Adrenal gland (tissue), 12 donors: ENCODE results near the gene SMCHD1. TPM values are rescaled to one million over a fixed set of nuclear protein-coding genes. Genes with fewer than 3 reads are reported as not detected.

Experiments used
- DNase-seq, 7 donors: peaks; one replicate each; pipeline ENCODE4 v3.0.0-alpha.2; 2019 to 2020
- H3K27ac ChIP-seq, 5 donors: fragments of 200-600 bp; sonication (generic) in 4 of 5; 1 replicate in 3 of 5; 2 replicates in 2 of 5; pipeline versions ENCODE4 v1.5.1 to v1.8.0; 2016 to 2020; ENCODE audit warnings: mild to moderate bottlenecking in 1 of 5
- H3K27me3 ChIP-seq: fragments of 200-600 bp; 2 replicates; pipeline ENCODE4 v1.8.0; 2021
- H3K36me3 ChIP-seq, 2 donors: fragments of 200-600 bp; replicated peaks in 1 of 2; 1 replicate in 1 of 2; 2 replicates in 1 of 2; pipeline versions ENCODE4 v1.5.1 to v1.8.0; 2018 to 2022
- H3K4me1 ChIP-seq, 2 donors: fragments of 200-600 bp; replicated peaks in 1 of 2; 1 replicate in 1 of 2; 2 replicates in 1 of 2; pipeline versions ENCODE4 v1.5.1 to v1.8.0; 2018 to 2021
- H3K4me3 ChIP-seq, 4 donors: fragments of 200-600 bp; sonication (generic) in 3 of 4; one replicate each; pipeline ENCODE4 v1.5.1; 2016 to 2018
- H3K9me3 ChIP-seq, 3 donors: fragments of 200-600 bp; sonication (generic) in 1 of 3; replicated peaks in 1 of 3; 1 replicate in 2 of 3; 2 replicates in 1 of 3; pipeline versions ENCODE4 v1.5.1 to v1.8.0; 2016 to 2021
- POLR2A ChIP-seq, 2 donors: fragments of 450-650 bp; IDR thresholded peaks; one replicate each; pipeline ENCODE4 v1.6.1; 2017; ENCODE audit warnings: antibody characterized with exemption in 2 of 2, mild to moderate bottlenecking in 2 of 2, moderate library complexity in 1 of 2
- WGBS, 4 donors: extraction: QIAGEN DNeasy Blood & Tissue Kit in 2 of 4; methylation state at CpG; one replicate each; pipeline versions ENCODE4 v1.1.5 to v1.1.7; 2013 to 2017; 5-methylcytosine and 5-hydroxymethylcytosine counted together
- intact Hi-C, 2 donors: fragments of 100-400 bp; cut with DNase I; formaldehyde crosslinking; loops; one replicate each; pipeline versions ENCODE4 v1.14.1 to v1.15.0; 2022 to 2023
- polyA plus RNA-seq, 3 donors: library from polyadenylated mRNA; stranded (reverse); fragments of 200-250 nt in 2 of 3; fragments of 350-450 nt in 1 of 3; fragmentation: Illumina TruSeq in 1 of 3; extraction: RNeasy Lipid Tissue Mini Kit (QIAGEN cat#74804) in 1 of 3; gene quantifications; one replicate each; pipeline ENCODE4 v1.2.3, GENCODE V29; 2013 to 2014
- total RNA-seq, 9 donors: library from RNA; depleted of rRNA in 4 of 9; stranded (reverse); fragments of >200 nt in 4 of 9; fragments of 120-200 nt in 1 of 9; fragmentation: NEBNext Ultra II Directional in 1 of 9; extraction: Animal tissue kit (Norgen Biotek cat#: 25700) in 1 of 9; gene quantifications; one replicate each; pipeline versions ENCODE4 v1.1.0 to v1.2.4, GENCODE V29; 2013 to 2023
- TF ChIP-seq, protein P1 (sequence below), 6 experiments: fragments of 450-650 bp in 4 of 6; fragments of 200-600 bp in 2 of 6; sonication (generic) in 1 of 6; IDR thresholded peaks; 1 replicate in 5 of 6; 2 replicates in 1 of 6; pipeline versions ENCODE4 v1.5.1 to v1.8.0; 2016 to 2021; ENCODE audit warnings: antibody characterized with exemption in 6 of 6, mild to moderate bottlenecking in 2 of 6, moderate library complexity in 1 of 6
- donor health status: healthy with polysubstance abuse.
- donor health status: Bipolar disorder and iron deficiency.
- donor health status: DM: yes; HTN: yes; CAD: no.
- donor health status: DM: no; HTN: no; CAD: no.
- donor health status: DM: no; HTN: no; CAD: no.
- donor health status: DM: yes; HTN: yes; CAD: no.

Gene SMCHD1
- total and polyA plus RNA-seq, 12 donors: 5.3 to 77.1 (median 21.2) TPM

DNA sequence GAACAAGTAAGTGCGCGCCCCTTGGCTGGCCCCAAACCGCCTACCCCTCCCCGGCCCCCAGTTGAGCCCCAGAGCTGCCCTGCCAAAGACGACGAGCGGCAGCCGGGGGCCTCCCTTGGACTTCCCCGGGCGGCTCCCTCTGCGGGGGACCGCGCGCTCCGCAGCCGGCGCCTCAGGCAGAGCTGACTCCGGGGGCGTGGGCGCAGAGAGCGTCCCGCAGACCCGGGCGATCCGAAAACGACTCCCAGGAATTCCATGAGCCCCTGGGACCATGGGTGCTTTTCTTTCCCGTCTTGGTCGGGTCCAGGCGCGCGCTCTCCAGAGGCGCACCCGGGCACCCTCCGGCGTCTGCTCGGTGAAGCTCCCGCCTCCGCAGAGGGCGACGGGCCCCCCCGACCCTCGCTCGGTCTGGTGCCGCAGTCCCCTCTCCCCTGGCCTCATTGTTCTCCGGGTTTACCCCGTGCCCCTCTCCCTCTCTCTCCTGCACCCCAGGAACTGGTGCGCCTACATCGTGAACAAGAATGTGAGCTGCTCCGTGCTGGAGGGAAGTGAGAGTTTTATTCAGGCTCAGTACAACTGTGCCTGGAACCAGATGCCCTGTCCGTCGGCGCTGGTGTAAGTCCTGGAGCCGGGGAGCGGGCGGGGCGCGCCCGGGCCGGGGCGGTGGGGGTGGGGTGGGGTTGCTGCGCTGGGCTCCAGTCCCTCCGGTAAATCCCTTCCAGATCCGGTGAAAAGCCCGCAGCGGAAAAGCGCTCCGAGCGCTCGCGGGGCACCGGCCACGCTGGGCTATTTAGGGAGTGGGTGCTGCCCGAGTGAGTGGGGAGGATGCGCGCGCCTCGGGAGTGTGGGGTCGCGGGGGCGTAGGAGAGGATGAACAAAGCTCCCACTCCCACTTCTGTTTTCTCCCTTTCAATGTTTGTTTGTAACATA, 192.1 kb downstream of the SMCHD1 start:
- Histone ChIP-seq H3K4me3 (peak overlapping the region in 1 of 4 donors; percentile 54), H3K27me3 (peaks cover 35% of the 10 kb centered on the region), H3K27ac (peak overlapping the region in 2 of 5 donors; percentile 57 to 79), H3K36me3 (no peaks in the 10 kb centered on the region), H3K4me1 (peaks cover 11 to 21% of the 10 kb centered on the region in 2 donors), H3K9me3 (no peaks in the 10 kb centered on the region)
- no peak for DNase-seq
- TF ChIP-seq POLR2A (IDR thresholded peaks at IDR 0.05): no peak
- TF ChIP-seq, protein P1, sequence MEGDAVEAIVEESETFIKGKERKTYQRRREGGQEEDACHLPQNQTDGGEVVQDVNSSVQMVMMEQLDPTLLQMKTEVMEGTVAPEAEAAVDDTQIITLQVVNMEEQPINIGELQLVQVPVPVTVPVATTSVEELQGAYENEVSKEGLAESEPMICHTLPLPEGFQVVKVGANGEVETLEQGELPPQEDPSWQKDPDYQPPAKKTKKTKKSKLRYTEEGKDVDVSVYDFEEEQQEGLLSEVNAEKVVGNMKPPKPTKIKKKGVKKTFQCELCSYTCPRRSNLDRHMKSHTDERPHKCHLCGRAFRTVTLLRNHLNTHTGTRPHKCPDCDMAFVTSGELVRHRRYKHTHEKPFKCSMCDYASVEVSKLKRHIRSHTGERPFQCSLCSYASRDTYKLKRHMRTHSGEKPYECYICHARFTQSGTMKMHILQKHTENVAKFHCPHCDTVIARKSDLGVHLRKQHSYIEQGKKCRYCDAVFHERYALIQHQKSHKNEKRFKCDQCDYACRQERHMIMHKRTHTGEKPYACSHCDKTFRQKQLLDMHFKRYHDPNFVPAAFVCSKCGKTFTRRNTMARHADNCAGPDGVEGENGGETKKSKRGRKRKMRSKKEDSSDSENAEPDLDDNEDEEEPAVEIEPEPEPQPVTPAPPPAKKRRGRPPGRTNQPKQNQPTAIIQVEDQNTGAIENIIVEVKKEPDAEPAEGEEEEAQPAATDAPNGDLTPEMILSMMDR (IDR thresholded peaks at IDR 0.05): no peak
- WGBS, 4 donors: 0 to 2% (median 2%) methylated on average over 8 to 80 of the region's 80 CpGs
- intact Hi-C loops: no loop called here

DNA sequence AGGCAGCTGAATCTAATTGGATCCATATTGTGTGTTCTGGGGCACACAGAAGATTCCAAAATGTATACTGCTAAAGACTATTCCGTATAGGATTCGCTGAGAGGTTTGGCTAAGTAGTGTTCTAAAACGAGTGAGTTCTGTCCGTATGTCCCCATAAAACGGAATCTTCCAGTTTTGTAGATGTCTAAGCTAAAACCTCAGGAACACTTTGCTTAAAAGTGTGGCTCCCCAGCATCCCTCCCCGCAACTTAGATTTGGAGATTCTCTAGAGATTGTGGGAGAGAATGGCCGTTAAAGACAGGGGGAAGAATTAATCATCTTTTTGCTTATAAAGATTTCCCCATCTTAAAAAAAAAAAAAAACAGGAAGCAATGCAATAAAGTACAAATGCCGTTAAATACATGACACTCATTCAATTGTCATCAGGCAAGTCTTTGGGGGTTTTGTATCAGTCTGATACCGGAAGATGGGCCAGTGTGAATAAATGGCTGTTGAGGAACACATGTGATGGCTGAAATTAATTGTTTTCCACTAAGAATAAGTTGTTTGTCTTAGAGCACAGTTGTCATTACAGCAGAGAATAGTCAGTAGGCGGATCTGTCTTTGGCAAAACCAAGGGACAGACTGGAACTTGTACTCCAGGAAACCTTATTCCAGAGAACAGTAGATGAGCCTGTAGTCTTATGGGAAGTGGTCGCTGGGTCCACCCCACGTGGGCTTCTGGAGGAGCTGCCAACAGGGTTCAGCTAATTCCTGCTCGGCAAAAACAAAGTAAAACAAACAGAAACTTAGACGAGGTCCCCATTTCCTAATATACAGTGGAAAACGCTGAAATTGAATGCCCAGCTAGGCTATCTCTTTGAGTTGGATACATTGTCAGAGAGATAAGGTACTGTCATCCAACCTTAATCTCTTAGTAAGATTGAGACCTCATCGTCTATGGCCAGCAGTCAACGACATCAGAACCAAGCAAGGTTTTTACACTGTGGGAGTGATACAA, 193.0 kb downstream of the SMCHD1 start:
- Histone ChIP-seq H3K36me3 (no peaks in the 10 kb centered on the region), H3K9me3 (no peaks in the 10 kb centered on the region), H3K4me3 (peak overlapping the region in 1 of 4 donors; percentile 54), H3K27me3 (peaks cover 35% of the 10 kb centered on the region), H3K27ac (peak overlapping the region in 2 of 5 donors; percentile 57 to 79), H3K4me1 (peaks cover 11 to 21% of the 10 kb centered on the region in 2 donors)
- TF ChIP-seq POLR2A (IDR thresholded peaks at IDR 0.05): no peak
- TF ChIP-seq, protein P1 (IDR thresholded peaks at IDR 0.05): no peak
- 32 to 37% (median 34%) methylated on average over 17 of the region's 17 CpGs for WGBS, 4 donors
- intact Hi-C loops: no loop called here
- DNase-seq: no peak

GRCh38 chr18:2850816-2851215, 195.3 kb downstream of the SMCHD1 start:
- Histone ChIP-seq H3K27ac (no peak overlapping the region), H3K4me3 (no peak overlapping the region), H3K36me3 (no peaks in the 10 kb centered on the region), H3K4me1 (peaks cover 11 to 20% of the 10 kb centered on the region in 2 donors), H3K9me3 (no peaks in the 10 kb centered on the region), H3K27me3 (peaks cover 22% of the 10 kb centered on the region)
- intact Hi-C loops: loop anchor here in 1 of 2 donors (5.0 kb wide), 1 partner anchor 156 kb away; no protein-coding TSS in a partner anchor
- TF ChIP-seq, protein P1 (IDR thresholded peaks at IDR 0.05): no peak
- TF ChIP-seq POLR2A (IDR thresholded peaks at IDR 0.05): no peak
- WGBS, 4 donors: 83 to 96% (median 93%) methylated on average over 2 of the region's 2 CpGs
- DNase-seq: no peak
